HG03460 (cell line): ENCODE results near the gene SP2.

ENCODE experiments used
- ATAC-seq: cut with Tn5 transposase; IDR thresholded peaks from one replicate; pipeline ENCODE4 v1.9.1; 2021; ENCODE audit not compliant: unreplicated experiment

The SP2 gene

GRCh38 chr17:47969930-47970724 is 74.1 kb downstream of the SP2 start:
- no peak for ATAC-seq

GRCh38 chr17:47970725-47971499 is 74.9 kb downstream of the SP2 start, which contains the start of gene CDK5RAP3:
TSS of gene CDK5RAP3 (plus strand) at chr17:47971113. CDS start at chr17:47971147, 34 bp downstream.
- peak; percentile 95 for ATAC-seq

DNA sequence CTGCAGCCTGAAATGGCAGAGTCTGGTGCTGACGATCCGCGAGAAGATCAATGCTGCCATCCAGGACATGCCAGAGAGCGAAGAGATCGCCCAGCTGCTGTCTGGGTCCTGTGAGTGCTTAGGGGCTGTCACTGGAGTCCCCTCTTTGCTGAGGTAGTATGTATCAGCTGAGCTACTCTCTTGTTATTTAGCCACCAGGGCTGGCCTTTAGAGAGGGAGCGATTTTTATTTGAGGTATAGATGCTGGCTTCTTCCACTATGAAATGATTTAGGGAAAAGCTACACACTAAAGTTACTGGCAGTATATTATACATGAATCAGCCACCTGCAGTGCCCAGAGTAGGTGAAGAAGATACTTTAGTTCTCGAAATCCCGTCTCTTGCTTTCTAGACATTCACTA is 77.5 kb downstream of the SP2 start:
- ATAC-seq, result no peak

DNA sequence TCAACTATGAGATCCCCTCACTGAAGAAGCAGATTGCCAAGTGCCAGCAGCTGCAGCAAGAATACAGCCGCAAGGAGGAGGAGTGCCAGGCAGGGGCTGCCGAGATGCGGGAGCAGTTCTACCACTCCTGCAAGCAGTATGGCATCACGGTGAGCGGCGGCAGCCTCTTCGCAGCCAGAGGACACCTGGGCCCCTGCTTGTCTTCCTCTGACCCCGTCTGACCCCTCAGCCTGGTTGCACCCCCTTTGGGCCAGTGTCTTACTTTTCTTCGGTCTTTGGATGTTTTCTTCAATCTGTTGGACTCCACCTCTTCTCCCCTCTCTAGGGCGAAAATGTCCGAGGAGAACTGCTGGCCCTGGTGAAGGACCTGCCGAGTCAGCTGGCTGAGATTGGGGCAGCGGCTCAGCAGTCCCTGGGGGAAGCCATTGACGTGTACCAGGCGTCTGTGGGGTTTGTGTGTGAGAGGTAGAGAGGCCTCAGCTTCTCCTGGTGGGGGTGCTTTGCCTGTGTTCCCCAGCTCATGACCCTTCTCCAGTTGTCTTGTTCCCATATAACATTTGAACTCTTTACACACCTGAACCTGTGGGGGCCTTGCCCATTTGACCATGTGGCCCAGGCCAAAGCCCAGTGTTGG is 79.3 kb downstream of the SP2 start:
- no peak for ATAC-seq

DNA sequence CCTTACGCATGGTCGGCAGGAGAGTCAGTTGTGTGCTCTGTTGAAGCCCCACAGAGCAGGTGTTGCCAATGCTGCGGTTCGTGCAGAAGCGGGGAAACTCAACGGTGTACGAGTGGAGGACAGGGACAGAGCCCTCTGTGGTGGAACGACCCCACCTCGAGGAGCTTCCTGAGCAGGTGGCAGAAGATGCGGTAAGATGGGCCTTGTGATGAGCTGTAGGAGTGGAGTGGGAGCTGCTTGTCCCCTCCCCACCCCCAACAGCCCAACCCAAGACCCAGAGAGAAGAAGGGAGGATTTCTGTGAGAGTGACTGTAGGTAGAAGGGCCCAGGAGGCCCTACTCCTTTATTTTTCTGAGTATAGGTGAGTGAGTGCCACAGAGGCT is 79.8 kb downstream of the SP2 start:
- ATAC-seq, result no peak

DNA sequence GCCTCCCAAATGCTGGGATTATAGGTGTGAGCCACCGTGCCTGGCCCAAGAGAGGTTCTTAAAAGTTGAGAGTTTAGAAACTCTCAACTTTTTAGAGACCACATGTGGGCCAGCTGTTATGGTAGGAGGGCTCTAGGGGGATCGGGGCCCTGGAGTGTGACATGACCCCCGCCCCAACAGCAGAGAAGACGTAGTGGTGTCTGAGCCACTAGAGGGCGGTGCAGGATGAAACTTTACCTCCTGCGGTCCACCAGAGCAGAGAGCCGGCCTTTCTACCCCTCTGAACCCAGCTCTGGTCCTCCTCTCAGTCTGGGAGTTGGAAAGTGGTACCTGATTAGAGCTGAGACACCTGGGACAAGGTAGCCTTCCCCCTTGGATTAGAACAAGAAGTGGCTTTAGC is 82.3 kb downstream of the SP2 start:
- no peak for ATAC-seq
